Colonic mucosa (tissue), 4 donors: ENCODE results near the gene NOS1AP. TPM values are rescaled to one million over a fixed set of nuclear protein-coding genes. Genes with fewer than 3 reads are reported as not detected.

ENCODE experiments used
- DNase-seq: peaks from one replicate; pipeline ENCODE4 v3.0.0-alpha.2; 2020
- H3K27ac ChIP-seq: fragments of 200-600 bp; one replicate; pipeline ENCODE4 v1.8.0; 2021
- H3K27me3 ChIP-seq: fragments of 200-600 bp; one replicate; pipeline ENCODE4 v1.8.0; 2021
- H3K36me3 ChIP-seq: fragments of 200-600 bp; one replicate; pipeline ENCODE4 v1.8.0; 2021
- H3K4me1 ChIP-seq: fragments of 200-600 bp; one replicate; pipeline ENCODE4 v1.8.0; 2021; ENCODE audit warnings: mild to moderate bottlenecking
- H3K4me3 ChIP-seq: fragments of 200-600 bp; one replicate; pipeline ENCODE4 v1.8.0; 2021
- H3K9ac ChIP-seq, 2 donors: one replicate each; pipeline ENCODE4 v1.7.0; 2013; ENCODE audit warnings: control low read depth in 2 of 2, low read depth in 2 of 2, low read length in 2 of 2
- H3K9me3 ChIP-seq: fragments of 200-600 bp; one replicate; pipeline ENCODE4 v1.8.0; 2021
- CTCF ChIP-seq: fragments of 200-600 bp; IDR thresholded peaks from one replicate; pipeline ENCODE4 v1.8.0; 2022; ENCODE audit warnings: antibody characterized with exemption, mild to moderate bottlenecking
- intact Hi-C: fragments of 100-400 bp; cut with DNase I; formaldehyde crosslinking; loops from one replicate; pipeline ENCODE4 v1.14.1; 2022
- total RNA-seq, 2 donors: library from RNA; stranded (reverse); fragmentation: NEBNext Ultra II Directional in 1 of 2; extraction: Animal tissue kit (Norgen Biotek cat#: 25700) in 1 of 2; gene quantifications; one replicate each; pipeline ENCODE4 v1.2.1, GENCODE V29; 2021
- donor health status: healthy.
- donor health status: DM: no; HTN: no; CAD: no.
- donor health status: DM: no; HTN: no; CAD: no.

The NOS1AP gene
- 10 to 100 TPM in 1 of 2 donors, 1 to 10 TPM in 1; 9.0 to 14.4 TPM for total RNA-seq

DNA sequence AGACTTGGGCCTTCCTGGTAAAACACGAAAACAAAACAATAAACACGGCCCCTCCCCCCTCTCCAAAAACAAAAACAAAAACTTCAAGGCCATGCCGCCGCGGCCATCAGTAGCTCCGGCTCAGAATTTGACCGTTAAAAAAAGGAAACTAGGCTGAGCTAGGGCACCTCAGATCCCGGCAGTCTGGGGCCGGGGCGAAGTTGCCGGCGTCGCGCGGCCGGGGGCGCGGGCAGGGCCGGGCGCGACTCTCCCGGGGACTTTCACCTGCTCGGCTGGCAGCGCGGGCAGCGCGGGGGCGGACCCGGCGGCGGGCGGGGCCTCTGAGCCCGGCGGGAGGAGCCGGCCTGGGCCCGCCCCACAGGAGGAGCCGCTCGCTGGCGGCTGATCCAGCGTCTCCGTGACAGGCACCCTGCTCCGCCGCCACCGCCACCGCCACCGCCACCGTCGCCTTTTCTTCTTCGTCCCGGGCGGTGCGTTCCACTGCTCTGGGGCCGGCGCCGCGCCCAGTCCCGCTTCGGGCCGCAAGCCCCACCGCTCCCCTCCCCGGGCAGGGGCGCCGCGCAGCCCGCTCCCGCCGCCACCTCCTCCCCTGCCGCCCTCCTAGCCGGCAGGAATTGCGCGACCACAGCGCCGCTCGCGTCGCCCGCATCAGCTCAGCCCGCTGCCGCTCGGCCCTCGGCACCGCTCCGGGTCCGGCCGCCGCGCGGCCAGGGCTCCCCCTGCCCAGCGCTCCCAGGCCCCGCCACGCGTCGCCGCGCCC, at the start of gene NOS1AP:
NOS1AP (plus strand) TSS at position 358 of the 760 bp plus-strand sequence. CDS start 487 bp downstream, outside the sequence.
- Histone ChIP-seq H3K9ac (peak within 1 kb of the TSS; percentile 80 to 86), H3K27me3 (no peaks in the 10 kb centered on the region), H3K4me3 (peak within 1 kb of the TSS; percentile 72), H3K27ac (peak within 1 kb of the TSS; percentile 67), H3K36me3 (no peaks in the 10 kb centered on the region), H3K9me3 (no peaks in the 10 kb centered on the region), H3K4me1 (peaks cover 2% of the 10 kb centered on the region)
- no peak for TF ChIP-seq CTCF
- intact Hi-C loops = no loop called here
- peak; percentile 89 for DNase-seq

- intact Hi-C loops = no loop called here
- H3K27ac ChIP-seq = no peak overlapping the region
- H3K4me1 ChIP-seq = peaks cover 6% of the 10 kb centered on the region
Observed at GRCh38 chr1:162020150-162020549, 49.3 kb upstream of the NOS1AP start.

GRCh38 chr1:162021124-162021523, 48.4 kb upstream of the NOS1AP start:
- no peak overlapping the region for H3K4me3 ChIP-seq
- DNase-seq = no peak
- H3K4me1 ChIP-seq = peaks cover 6% of the 10 kb centered on the region
- TF ChIP-seq CTCF = no peak
- H3K9me3 ChIP-seq = no peaks in the 10 kb centered on the region
- no peaks in the 10 kb centered on the region for H3K36me3 ChIP-seq
- H3K27me3 ChIP-seq = peaks cover 3% of the 10 kb centered on the region
- no peak overlapping the region for H3K27ac ChIP-seq
- intact Hi-C loops = no loop called here
- no peak overlapping the region for H3K9ac ChIP-seq

More at GRCh38 chr1:162020150-162020549, 49.3 kb upstream of the NOS1AP start:
- Histone ChIP-seq H3K9me3 (no peaks in the 10 kb centered on the region), H3K36me3 (no peaks in the 10 kb centered on the region), H3K27me3 (no peaks in the 10 kb centered on the region), H3K4me3 (no peak overlapping the region), H3K9ac (no peak overlapping the region)
- TF ChIP-seq CTCF = no peak
- no peak for DNase-seq

GRCh38 chr1:162022626-162023025, 46.9 kb upstream of the NOS1AP start:
- H3K27ac ChIP-seq = no peak overlapping the region
- H3K9me3 ChIP-seq = no peaks in the 10 kb centered on the region
- intact Hi-C loops = no loop called here
- no peak for TF ChIP-seq CTCF
- H3K27me3 ChIP-seq = peaks cover 3% of the 10 kb centered on the region
- H3K4me3 ChIP-seq = peak overlapping the region; percentile 50
- H3K36me3 ChIP-seq = no peaks in the 10 kb centered on the region
- H3K4me1 ChIP-seq = peaks cover 6% of the 10 kb centered on the region
- H3K9ac ChIP-seq = no peak overlapping the region
- DNase-seq = no peak

GRCh38 chr1:162023181-162023546, 46.3 kb upstream of the NOS1AP start:
- no peak overlapping the region for H3K27ac ChIP-seq
- intact Hi-C loops = no loop called here

More at GRCh38 chr1:162023181-162023546, 46.3 kb upstream of the NOS1AP start:
- no peak for DNase-seq
- H3K9me3 ChIP-seq = no peaks in the 10 kb centered on the region
- H3K9ac ChIP-seq = peak overlapping the region in 1 of 2 donors; percentile 64
- no peak for TF ChIP-seq CTCF
- H3K4me1 ChIP-seq = peaks cover 6% of the 10 kb centered on the region
- H3K27me3 ChIP-seq = peaks cover 3% of the 10 kb centered on the region
- H3K36me3 ChIP-seq = no peaks in the 10 kb centered on the region
- peak overlapping the region; percentile 50 for H3K4me3 ChIP-seq
